Measurements from ENCODE around the gene DYSF.

- TF ChIP-seq CTCF (IDR thresholded peaks at IDR 0.05; ENCODE audit: low read length) (no peak), EZH2phosphoT487 (IDR thresholded peaks at IDR 0.05; ENCODE audit: low read length) (no peak)
These were observed 73.6 kb downstream of the DYSF start for GRCh38 chr2:71526975-71527374.
